ENCODE results near the gene SMYD3. TPM values are rescaled to one million over a fixed set of nuclear protein-coding genes. Genes with fewer than 3 reads are reported as not detected.

Gene SMYD3
- total RNA-seq, 3 donors from 2014 or later: 16.8 to 28.8 (median 19.5) TPM

DNA sequence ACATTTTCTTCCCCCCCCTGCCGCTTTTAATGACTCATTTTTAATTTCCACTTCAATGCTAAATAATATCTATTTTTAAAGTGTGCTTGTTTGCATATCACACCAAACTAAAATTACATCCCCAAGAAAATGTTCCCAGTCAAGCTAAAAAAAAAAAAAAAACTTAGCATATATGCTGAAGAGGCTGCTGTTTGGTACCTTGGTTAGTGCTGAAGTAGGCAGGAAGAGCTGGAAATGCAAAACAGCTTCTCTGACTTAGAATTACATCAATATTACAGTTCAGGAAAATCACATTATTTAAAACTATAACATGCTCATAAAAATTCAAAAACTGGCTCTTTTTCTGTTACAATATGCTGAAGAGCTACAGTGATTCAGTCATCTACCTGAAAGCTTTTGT is 372.3 kb downstream of the SMYD3 start:
- H3K36me3 ChIP-seq: no peaks in the 10 kb centered on the region
- no peak overlapping the region for H3K27ac ChIP-seq
- TF ChIP-seq POLR2AphosphoS5 (IDR thresholded peaks at IDR 0.05) (no peak), CTCF (IDR thresholded peaks at IDR 0.05) (no peak), POLR2A (IDR thresholded peaks at IDR 0.05) (no peak)
- H3K4me1 ChIP-seq: no peaks in the 10 kb centered on the region
- no peak for DNase-seq (ENCODE audit: low spot score in 2 of 2)
- intact Hi-C loops (cut with DNase I; ENCODE audit: low total_unique reads): no loop called here
- no peak overlapping the region for H3K4me3 ChIP-seq
- H3K27me3 ChIP-seq: no peaks in the 10 kb centered on the region
- H3K9me3 ChIP-seq: no peaks in the 10 kb centered on the region

DNA sequence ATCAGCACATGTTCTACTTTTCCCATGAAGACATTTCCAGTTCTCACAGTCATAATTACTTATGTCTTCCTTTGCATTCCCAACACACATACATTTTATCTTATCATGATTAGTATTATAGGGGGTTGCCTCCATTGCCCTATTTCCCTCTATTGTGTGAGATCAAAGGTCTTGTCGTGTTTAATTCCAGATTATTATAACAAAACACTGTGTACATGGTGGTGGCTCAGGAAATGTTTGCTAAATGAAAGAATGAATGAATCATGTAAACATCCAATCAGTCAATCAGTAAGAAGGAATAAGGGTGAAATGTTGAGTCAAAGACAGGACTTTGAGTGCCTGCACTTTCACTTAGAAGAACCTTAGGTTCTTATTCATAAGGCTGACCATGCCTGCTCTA is 376.0 kb downstream of the SMYD3 start:
- TF ChIP-seq POLR2AphosphoS5 (IDR thresholded peaks at IDR 0.05) (no peak), POLR2A (IDR thresholded peaks at IDR 0.05) (no peak), CTCF (IDR thresholded peaks at IDR 0.05) (no peak)
- H3K4me3 ChIP-seq: no peak overlapping the region
- no peaks in the 10 kb centered on the region for H3K4me1 ChIP-seq
- H3K27ac ChIP-seq: no peak overlapping the region
- intact Hi-C loops (cut with DNase I; ENCODE audit: low total_unique reads): no loop called here
- H3K36me3 ChIP-seq: no peaks in the 10 kb centered on the region
- no peaks in the 10 kb centered on the region for H3K27me3 ChIP-seq
- DNase-seq (ENCODE audit: low spot score in 2 of 2): no peak
- no peaks in the 10 kb centered on the region for H3K9me3 ChIP-seq

DNA sequence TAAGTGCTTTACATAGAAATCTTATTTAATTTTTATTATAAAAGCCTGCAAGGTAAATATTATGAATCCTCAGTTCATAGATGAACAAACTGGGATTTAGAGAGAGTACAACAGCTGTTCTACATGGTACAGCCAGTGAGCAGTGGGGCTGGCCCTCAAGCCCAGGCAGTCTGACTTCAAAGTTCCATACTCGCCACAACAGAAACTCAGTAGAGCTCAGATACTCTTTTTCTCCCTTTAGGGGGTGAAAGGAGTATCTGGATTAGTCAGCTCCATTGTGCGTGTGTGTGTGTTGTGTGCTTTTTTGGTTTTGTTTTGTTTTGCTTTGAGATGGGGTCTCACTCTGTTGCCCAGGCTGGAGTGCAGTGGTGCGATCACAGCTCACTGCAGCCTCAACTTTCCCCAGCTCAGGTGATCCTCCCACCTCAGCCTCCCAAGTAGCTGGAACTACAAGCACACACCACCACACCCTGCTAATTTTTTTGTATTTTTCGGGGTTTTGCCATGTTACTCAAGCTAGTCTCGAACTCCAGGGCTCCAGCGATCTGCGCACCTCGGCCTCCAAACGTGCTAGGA is 378.5 kb downstream of the SMYD3 start:
- H3K4me3 ChIP-seq: no peak overlapping the region

DNA sequence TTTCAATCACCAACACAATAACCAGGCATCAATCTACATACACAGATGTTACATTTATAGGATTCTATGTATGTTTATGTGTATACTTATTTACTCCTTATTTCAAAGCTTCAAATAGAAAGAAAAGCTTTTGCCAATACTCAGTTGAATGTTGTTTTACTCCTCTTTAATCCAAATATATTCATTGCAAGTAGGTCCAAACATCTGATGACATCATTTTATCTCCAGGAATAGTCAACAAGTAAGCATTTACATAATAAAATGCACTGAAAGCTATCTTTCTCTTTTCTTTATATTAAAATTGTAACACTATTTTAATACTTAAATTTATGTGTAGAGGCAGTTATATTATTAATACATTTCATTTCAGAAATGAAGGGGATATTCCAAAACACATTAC is 380.5 kb downstream of the SMYD3 start:
- TF ChIP-seq CTCF (IDR thresholded peaks at IDR 0.05) (no peak), POLR2A (IDR thresholded peaks at IDR 0.05) (no peak), POLR2AphosphoS5 (IDR thresholded peaks at IDR 0.05) (no peak)
- H3K9me3 ChIP-seq: no peaks in the 10 kb centered on the region
- no peaks in the 10 kb centered on the region for H3K4me1 ChIP-seq
- intact Hi-C loops (cut with DNase I; ENCODE audit: low total_unique reads): no loop called here
- no peak overlapping the region for H3K27ac ChIP-seq
- no peak for DNase-seq (ENCODE audit: low spot score in 2 of 2)
- no peaks in the 10 kb centered on the region for H3K27me3 ChIP-seq
- H3K4me3 ChIP-seq: no peak overlapping the region
- H3K36me3 ChIP-seq: no peaks in the 10 kb centered on the region

More for the DNA sequence above, 378.5 kb downstream of the SMYD3 start:
- no peak for DNase-seq (ENCODE audit: low spot score in 2 of 2)
- no peak overlapping the region for H3K27ac ChIP-seq
- H3K9me3 ChIP-seq: no peaks in the 10 kb centered on the region
- no peaks in the 10 kb centered on the region for H3K27me3 ChIP-seq
- no peaks in the 10 kb centered on the region for H3K36me3 ChIP-seq
- TF ChIP-seq CTCF (IDR thresholded peaks at IDR 0.05) (no peak), POLR2A (IDR thresholded peaks at IDR 0.05) (no peak), POLR2AphosphoS5 (IDR thresholded peaks at IDR 0.05) (no peak)
- intact Hi-C loops (cut with DNase I; ENCODE audit: low total_unique reads): no loop called here
- no peaks in the 10 kb centered on the region for H3K4me1 ChIP-seq

- intact Hi-C loops (cut with DNase I; ENCODE audit: low total_unique reads): no loop called here
- H3K4me3 ChIP-seq: no peak overlapping the region
- no peak overlapping the region for H3K27ac ChIP-seq
- H3K9me3 ChIP-seq: no peaks in the 10 kb centered on the region
- H3K4me1 ChIP-seq: no peaks in the 10 kb centered on the region
- no peaks in the 10 kb centered on the region for H3K36me3 ChIP-seq
- no peak for TF ChIP-seq POLR2A (IDR thresholded peaks at IDR 0.05)
- TF ChIP-seq CTCF (IDR thresholded peaks at IDR 0.05): no peak
- no peak for TF ChIP-seq POLR2AphosphoS5 (IDR thresholded peaks at IDR 0.05)
- no peaks in the 10 kb centered on the region for H3K27me3 ChIP-seq
- DNase-seq (ENCODE audit: low spot score in 2 of 2): no peak
These were observed 385.0 kb downstream of the SMYD3 start for GRCh38 chr1:246122071-246122470.
